Hepatocyte (in vitro differentiated cells): Measurements from ENCODE around the gene DNAJB13. TPM values are rescaled to one million over a fixed set of nuclear protein-coding genes. Genes with fewer than 3 reads are reported as not detected.

Experiments used
- DNase-seq: peaks from one replicate; pipeline ENCODE4 v3.0.0-alpha.2; 2016; ENCODE audit warnings: low spot score
- H2AFZ ChIP-seq: fragments of 200-600 bp; sonication (generic); 2 replicates; pipeline ENCODE4 v1.6.0; 2016; ENCODE audit warnings: antibody characterized with exemption, mild to moderate bottlenecking
- H3K27ac ChIP-seq: fragments of 200-600 bp; sonication (generic); 2 replicates; pipeline ENCODE4 v1.5.1; 2016; ENCODE audit warnings: mild to moderate bottlenecking
- H3K27me3 ChIP-seq: fragments of 200-600 bp; sonication (generic); 2 replicates; pipeline ENCODE4 v1.6.1; 2016
- H3K36me3 ChIP-seq: fragments of 200-600 bp; sonication (generic); replicated peaks from 2 replicates; pipeline ENCODE4 v1.5.1; 2016; ENCODE audit warnings: low read depth; ENCODE audit not compliant: insufficient read depth
- H3K4me1 ChIP-seq: fragments of 200-600 bp; sonication (generic); 2 replicates; pipeline ENCODE4 v1.5.1; 2016; ENCODE audit warnings: mild to moderate bottlenecking, moderate library complexity; ENCODE audit not compliant: insufficient read depth
- H3K4me2 ChIP-seq: fragments of 200-600 bp; sonication (generic); 2 replicates; pipeline ENCODE4 v1.6.0; 2016
- H3K4me3 ChIP-seq: fragments of 200-600 bp; sonication (generic); 2 replicates; pipeline ENCODE4 v1.5.1; 2016; ENCODE audit warnings: mild to moderate bottlenecking
- H3K79me2 ChIP-seq: fragments of 200-600 bp; sonication (generic); 2 replicates; pipeline ENCODE4 v1.6.0; 2017; ENCODE audit warnings: mild to moderate bottlenecking
- H3K9me2 ChIP-seq: fragments of 200-600 bp; sonication (generic); replicated peaks from 2 replicates; pipeline ENCODE4 v1.6.0; 2017; ENCODE audit warnings: mild to moderate bottlenecking; ENCODE audit not compliant: insufficient read depth
- H3K9me3 ChIP-seq: fragments of 200-600 bp; sonication (generic); 2 replicates; pipeline ENCODE4 v1.5.1; 2016; ENCODE audit warnings: low read depth, mild to moderate bottlenecking
- H4K20me1 ChIP-seq: fragments of 200-600 bp; sonication (generic); 2 replicates; pipeline ENCODE4 v1.6.0; 2016; ENCODE audit warnings: mild to moderate bottlenecking; ENCODE audit not compliant: insufficient read depth, poor library complexity, severe bottlenecking
- EZH2 ChIP-seq: fragments of 200-600 bp; sonication (generic); IDR thresholded peaks from 2 replicates; pipeline ENCODE4 v1.6.1; 2016; ENCODE audit warnings: antibody characterized with exemption, mild to moderate bottlenecking, borderline replicate concordance
- EZH2phosphoT487 ChIP-seq: fragments of 200-600 bp; sonication (generic); IDR thresholded peaks from one replicate; pipeline ENCODE4 v1.6.1; 2018; ENCODE audit warnings: antibody characterized with exemption, mild to moderate bottlenecking, low read depth, moderate library complexity; ENCODE audit not compliant: unreplicated experiment, severe bottlenecking
- WGBS: methylation state at CpG from one replicate; pipeline ENCODE4 v1.1.6; 2016; ENCODE audit warnings: low lambda C conversion rate; ENCODE audit errors: missing lambda C conversion rate; 5-methylcytosine and 5-hydroxymethylcytosine counted together
- polyA plus RNA-seq: library from polyadenylated mRNA; unstranded; fragments of >200 nt; fragmentation: Nextera tagmentation; extraction: Ambion mirVana; gene quantifications from 2 replicates; pipeline ENCODE4 v1.2.1, GENCODE V29; 2016
- total RNA-seq: library from RNA; depleted of rRNA; stranded (reverse); fragments of >200 nt; gene quantifications from 2 replicates; pipeline ENCODE4 v1.2.3, GENCODE V29; 2014
- TF ChIP-seq, protein P1 (sequence below): fragments of 200-600 bp; sonication (generic); IDR thresholded peaks from 2 replicates; pipeline ENCODE4 v1.5.1; 2016; ENCODE audit warnings: antibody characterized with exemption, mild to moderate bottlenecking; ENCODE audit not compliant: poor library complexity

DNAJB13 gene
- total and polyA plus RNA-seq, 2 experiments from 2014 or later, result 0.70 TPM; not detected in 1

- DNase-seq, result no peak
- Histone ChIP-seq H3K27me3 (no peaks in the 10 kb centered on the region), H3K79me2 (no peaks in the 10 kb centered on the region), H3K4me3 (no peak overlapping the region), H3K9me2 (no peaks in the 10 kb centered on the region), H3K4me2 (no peak overlapping the region), H3K9me3 (no peaks in the 10 kb centered on the region), H3K36me3 (no peaks in the 10 kb centered on the region), H3K27ac (no peak overlapping the region), H2AFZ (no peak overlapping the region), H3K4me1 (no peaks in the 10 kb centered on the region), H4K20me1 (no peaks in the 10 kb centered on the region)
- WGBS, result 68% methylated on average over 8 of the region's 8 CpGs
- TF ChIP-seq EZH2phosphoT487 (no peak), EZH2 (no peak)
- TF ChIP-seq, protein P1, sequence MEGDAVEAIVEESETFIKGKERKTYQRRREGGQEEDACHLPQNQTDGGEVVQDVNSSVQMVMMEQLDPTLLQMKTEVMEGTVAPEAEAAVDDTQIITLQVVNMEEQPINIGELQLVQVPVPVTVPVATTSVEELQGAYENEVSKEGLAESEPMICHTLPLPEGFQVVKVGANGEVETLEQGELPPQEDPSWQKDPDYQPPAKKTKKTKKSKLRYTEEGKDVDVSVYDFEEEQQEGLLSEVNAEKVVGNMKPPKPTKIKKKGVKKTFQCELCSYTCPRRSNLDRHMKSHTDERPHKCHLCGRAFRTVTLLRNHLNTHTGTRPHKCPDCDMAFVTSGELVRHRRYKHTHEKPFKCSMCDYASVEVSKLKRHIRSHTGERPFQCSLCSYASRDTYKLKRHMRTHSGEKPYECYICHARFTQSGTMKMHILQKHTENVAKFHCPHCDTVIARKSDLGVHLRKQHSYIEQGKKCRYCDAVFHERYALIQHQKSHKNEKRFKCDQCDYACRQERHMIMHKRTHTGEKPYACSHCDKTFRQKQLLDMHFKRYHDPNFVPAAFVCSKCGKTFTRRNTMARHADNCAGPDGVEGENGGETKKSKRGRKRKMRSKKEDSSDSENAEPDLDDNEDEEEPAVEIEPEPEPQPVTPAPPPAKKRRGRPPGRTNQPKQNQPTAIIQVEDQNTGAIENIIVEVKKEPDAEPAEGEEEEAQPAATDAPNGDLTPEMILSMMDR, result no peak
These were observed 13.0 kb downstream of the DNAJB13 start for GRCh38 chr11:73963861-73964260.

- no peak for TF ChIP-seq EZH2phosphoT487
- TF ChIP-seq, protein P1, result no peak
- no peak for TF ChIP-seq EZH2
- Histone ChIP-seq H3K36me3 (no peaks in the 10 kb centered on the region), H3K9me2 (no peaks in the 10 kb centered on the region), H3K79me2 (no peaks in the 10 kb centered on the region), H3K4me2 (no peak overlapping the region), H4K20me1 (no peaks in the 10 kb centered on the region), H3K4me3 (no peak overlapping the region), H2AFZ (no peak overlapping the region), H3K27ac (no peak overlapping the region), H3K27me3 (no peaks in the 10 kb centered on the region), H3K9me3 (no peaks in the 10 kb centered on the region), H3K4me1 (no peaks in the 10 kb centered on the region)
- no peak for DNase-seq
- WGBS, result 84% methylated on average over 10 of the region's 10 CpGs
These were observed 14.4 kb downstream of the DNAJB13 start for GRCh38 chr11:73965076-73965763.

DNA sequence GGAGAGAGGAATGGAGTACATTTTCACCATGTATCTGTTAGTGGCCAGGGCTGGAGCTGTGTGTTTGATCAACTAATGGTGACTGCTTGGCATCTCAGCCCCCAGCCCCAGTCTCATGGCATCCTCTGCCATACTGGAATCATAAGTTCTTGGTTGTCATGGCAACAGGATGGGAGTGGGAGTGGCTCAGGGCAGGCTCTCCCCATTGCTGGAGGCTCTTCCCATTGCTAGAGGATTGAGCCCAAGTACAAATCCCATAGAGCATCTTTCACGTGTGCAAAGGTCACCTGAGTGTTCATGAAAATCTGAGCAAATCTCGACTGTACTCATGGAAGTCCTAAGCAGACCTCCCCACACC is 14.9 kb downstream of the DNAJB13 start:
- WGBS, result 87% methylated on average over 2 of the region's 2 CpGs
- H3K36me3 ChIP-seq, result no peaks in the 10 kb centered on the region
- no peak for DNase-seq

More for the DNA sequence above, 14.9 kb downstream of the DNAJB13 start:
- no peak overlapping the region for H3K4me3 ChIP-seq
- H3K79me2 ChIP-seq, result no peaks in the 10 kb centered on the region
- H3K4me1 ChIP-seq, result no peaks in the 10 kb centered on the region
- H4K20me1 ChIP-seq, result no peaks in the 10 kb centered on the region
- H3K9me3 ChIP-seq, result no peaks in the 10 kb centered on the region
- H3K4me2 ChIP-seq, result no peak overlapping the region
- H3K27me3 ChIP-seq, result no peaks in the 10 kb centered on the region
- H2AFZ ChIP-seq, result no peak overlapping the region
- no peaks in the 10 kb centered on the region for H3K9me2 ChIP-seq
- H3K27ac ChIP-seq, result no peak overlapping the region
- TF ChIP-seq, protein P1, result no peak
- TF ChIP-seq EZH2phosphoT487 (no peak), EZH2 (no peak)
